ENCODE measurements around the gene IFT52. TPM values are rescaled to one million over a fixed set of nuclear protein-coding genes. Genes with fewer than 3 reads are reported as not detected.

Gene IFT52
- total and polyA plus RNA-seq, 2 of the 8 experiments (the other 6 are each of a cell fraction or from before 2014, with no cell fraction given), result 35.6 to 40.4 TPM

GRCh38 chr20:43576108-43576507, 14.6 kb upstream of the IFT52 start:
- Histone ChIP-seq H3K4me3 (ENCODE audit: extremely low read depth in 1 of 4, insufficient read depth in 2 of 4, low read depth in 3 of 4, low read length in 4 of 4) (no peak overlapping the region), H2BK12ac (ENCODE audit: low read depth, low read length) (no peak overlapping the region), H3K27me3 (replicated peaks in 1 of 4; ENCODE audit: control insufficient read depth in 3 of 4, extremely low read depth in 1 of 4, insufficient read depth in 3 of 4, low read length in 3 of 4) (no peaks in the 10 kb centered on the region), H3K79me2 (ENCODE audit: control insufficient read depth in 1 of 2, insufficient read depth in 2 of 2, low read length in 2 of 2) (no peaks in the 10 kb centered on the region), H3K14ac (ENCODE audit: insufficient read length) (no peak overlapping the region), H4K20me1 (replicated peaks in 1 of 2; ENCODE audit: control insufficient read depth in 1 of 2, insufficient read depth in 2 of 2, low read length in 2 of 2) (no peaks in the 10 kb centered on the region), H2BK5ac (ENCODE audit: low read depth, low read length) (no peak overlapping the region), H4K91ac (replicated peaks; ENCODE audit: insufficient read length, low read length) (no peak overlapping the region), H3K23ac (ENCODE audit: insufficient read length) (no peak overlapping the region), H4K5ac (ENCODE audit: insufficient read length, low read depth, low read length) (no peak overlapping the region), H3K9me3 (ENCODE audit: insufficient read depth in 2 of 2, low read depth in 1 of 2, low read length in 1 of 2) (no peaks in the 10 kb centered on the region), H3K18ac (ENCODE audit: extremely low read depth, low read length) (no peak overlapping the region), H2AFZ (ENCODE audit: low read length) (no peak overlapping the region), H3K79me1 (ENCODE audit: low read depth, low read length) (no peaks in the 10 kb centered on the region), H4K8ac (ENCODE audit: extremely low read depth, insufficient read depth, low read length) (peak overlapping the region; percentile 18; the same call in 1 of the 2 replicates), H3K4ac (replicated peaks; ENCODE audit: insufficient read length, low read depth, low read length) (no peak overlapping the region), H3K23me2 (ENCODE audit: low read depth, low read length) (no peaks in the 10 kb centered on the region), H3K36me3 (ENCODE audit: control insufficient read depth in 2 of 4, insufficient read depth in 4 of 4, low read length in 3 of 4) (no peaks in the 10 kb centered on the region), H3K9ac (replicated peaks in 1 of 4; ENCODE audit: extremely low read depth in 1 of 4, low read depth in 3 of 4, low read length in 3 of 4) (no peak overlapping the region), H3K56ac (replicated peaks; ENCODE audit: insufficient read length, low read depth, low read length) (no peak overlapping the region), H2BK120ac (replicated peaks; ENCODE audit: low read depth, low read length) (no peak overlapping the region), H2BK15ac (ENCODE audit: low read length) (no peak overlapping the region), H3K4me1 (replicated peaks in 1 of 4; ENCODE audit: control insufficient read depth in 3 of 4, insufficient read depth in 4 of 4, low read length in 3 of 4) (no peaks in the 10 kb centered on the region), H2BK20ac (ENCODE audit: low read length) (no peak overlapping the region), H2AK5ac (ENCODE audit: low read depth, low read length) (no peak overlapping the region), H3K27ac (ENCODE audit: low read depth, low read length) (no peak overlapping the region), H3K4me2 (ENCODE audit: insufficient read depth in 1 of 2, low read depth in 2 of 2, low read length in 2 of 2) (no peak overlapping the region)
- 78% methylated on average over 10 of the region's 10 CpGs; no CpG with 5 or more reads in 1 of the 2 experiments for whole genome bisulfite sequencing, 2 experiments (ENCODE audit: extremely low coverage in 1 of 2, insufficient coverage in 1 of 2, insufficient read length in 1 of 2, insufficient replicate concordance in 2 of 2, low coverage in 1 of 2, low lambda C conversion rate in 2 of 2, missing lambda C conversion rate in 1 of 2)
- POLR2A ChIA-PET (ENCODE audit: partially characterized antibody), result interaction anchor here (1.4 kb wide), 1 partner anchor 28 kb away, joined by 3 read pairs; no protein-coding TSS in a partner anchor
- CTCF ChIA-PET (ENCODE audit: partially characterized antibody), result interaction anchor here (0.6 to 1.2 kb wide), 3 partner anchors 9 to 42 kb away, joined by 3 read pairs; no protein-coding TSS in a partner anchor
- DNase-seq (ENCODE audit: low read depth in 1 of 2, low spot score in 2 of 2), result no peak
- no peak for FAIRE-seq
- TF ChIP-seq KDM1A (IDR thresholded peaks at IDR 0.05; ENCODE audit: borderline replicate concordance, low read length), result no peak

Measured in H1 (cell line).